ENCODE results near the gene ZNF682.
"Not testable (repeated sequence)": the region's sequence is repeated elsewhere in the genome, so short reads cannot be mapped to it uniquely, and the experiment has no call there.

DNA sequence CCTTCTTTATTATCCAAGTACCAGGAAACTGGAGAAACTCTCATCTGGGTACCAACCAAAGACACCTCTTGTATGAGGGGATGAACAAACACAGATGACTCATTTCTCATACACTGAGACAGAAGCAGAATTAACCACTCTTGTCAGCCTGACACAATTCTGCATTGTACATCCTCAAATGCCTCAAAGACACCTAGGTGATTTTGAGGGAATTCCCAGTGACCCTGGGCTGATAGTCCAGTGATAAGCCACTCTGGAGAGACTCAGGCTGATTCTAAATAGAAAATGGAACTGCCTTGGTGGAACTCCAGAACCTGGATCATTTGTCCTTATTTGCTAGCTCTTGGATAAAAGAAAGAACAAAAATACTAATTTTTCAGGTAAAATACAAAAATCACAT lies 19.4 kb upstream of the ZNF682 start:
- TF ChIP-seq, protein P1, sequence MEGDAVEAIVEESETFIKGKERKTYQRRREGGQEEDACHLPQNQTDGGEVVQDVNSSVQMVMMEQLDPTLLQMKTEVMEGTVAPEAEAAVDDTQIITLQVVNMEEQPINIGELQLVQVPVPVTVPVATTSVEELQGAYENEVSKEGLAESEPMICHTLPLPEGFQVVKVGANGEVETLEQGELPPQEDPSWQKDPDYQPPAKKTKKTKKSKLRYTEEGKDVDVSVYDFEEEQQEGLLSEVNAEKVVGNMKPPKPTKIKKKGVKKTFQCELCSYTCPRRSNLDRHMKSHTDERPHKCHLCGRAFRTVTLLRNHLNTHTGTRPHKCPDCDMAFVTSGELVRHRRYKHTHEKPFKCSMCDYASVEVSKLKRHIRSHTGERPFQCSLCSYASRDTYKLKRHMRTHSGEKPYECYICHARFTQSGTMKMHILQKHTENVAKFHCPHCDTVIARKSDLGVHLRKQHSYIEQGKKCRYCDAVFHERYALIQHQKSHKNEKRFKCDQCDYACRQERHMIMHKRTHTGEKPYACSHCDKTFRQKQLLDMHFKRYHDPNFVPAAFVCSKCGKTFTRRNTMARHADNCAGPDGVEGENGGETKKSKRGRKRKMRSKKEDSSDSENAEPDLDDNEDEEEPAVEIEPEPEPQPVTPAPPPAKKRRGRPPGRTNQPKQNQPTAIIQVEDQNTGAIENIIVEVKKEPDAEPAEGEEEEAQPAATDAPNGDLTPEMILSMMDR (IDR thresholded peaks at IDR 0.05), result not testable (repeated sequence)
- not testable (repeated sequence) for TF ChIP-seq POLR2A (IDR thresholded peaks at IDR 0.05)
